SW480 (cell line): ENCODE measurements around the gene CDC37L1.

Experiments used
- DNase-seq: peaks from one replicate; pipeline ENCODE4 v3.0.0-alpha.2; 2016; ENCODE audit warnings: low spot score

Gene CDC37L1

GRCh38 chr9:4668604-4669003, 10.8 kb upstream of the CDC37L1 start:
- DNase-seq = no peak

DNA sequence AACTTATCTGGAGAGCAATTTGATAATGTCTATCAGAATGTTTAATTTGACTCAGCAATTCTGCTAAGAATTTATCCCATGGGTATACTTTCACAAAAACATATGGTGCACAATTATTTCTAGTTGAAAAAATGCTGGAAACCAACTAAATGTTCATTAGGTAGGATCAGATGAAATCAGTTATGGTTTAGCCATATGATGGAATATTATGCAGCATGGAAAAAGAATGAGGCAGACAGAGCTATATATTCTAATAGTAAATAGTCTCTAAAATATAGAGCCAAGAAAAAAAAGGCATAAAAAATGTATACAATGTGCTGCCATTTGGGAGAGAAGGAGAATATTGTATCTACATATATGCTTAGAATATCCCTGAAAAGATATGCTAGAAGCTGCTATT, 9.5 kb upstream of the CDC37L1 start:
- no peak for DNase-seq

- DNase-seq = no peak
Measured at GRCh38 chr9:4670591-4670990, 8.8 kb upstream of the CDC37L1 start.

GRCh38 chr9:4671737-4672136, 7.6 kb upstream of the CDC37L1 start:
- DNase-seq = no peak

- peak; percentile 12 for DNase-seq
Measured at GRCh38 chr9:4674783-4675182, 4.6 kb upstream of the CDC37L1 start.

- DNase-seq = no peak
Measured at GRCh38 chr9:4677392-4677791, 2.0 kb upstream of the CDC37L1 start.

DNA sequence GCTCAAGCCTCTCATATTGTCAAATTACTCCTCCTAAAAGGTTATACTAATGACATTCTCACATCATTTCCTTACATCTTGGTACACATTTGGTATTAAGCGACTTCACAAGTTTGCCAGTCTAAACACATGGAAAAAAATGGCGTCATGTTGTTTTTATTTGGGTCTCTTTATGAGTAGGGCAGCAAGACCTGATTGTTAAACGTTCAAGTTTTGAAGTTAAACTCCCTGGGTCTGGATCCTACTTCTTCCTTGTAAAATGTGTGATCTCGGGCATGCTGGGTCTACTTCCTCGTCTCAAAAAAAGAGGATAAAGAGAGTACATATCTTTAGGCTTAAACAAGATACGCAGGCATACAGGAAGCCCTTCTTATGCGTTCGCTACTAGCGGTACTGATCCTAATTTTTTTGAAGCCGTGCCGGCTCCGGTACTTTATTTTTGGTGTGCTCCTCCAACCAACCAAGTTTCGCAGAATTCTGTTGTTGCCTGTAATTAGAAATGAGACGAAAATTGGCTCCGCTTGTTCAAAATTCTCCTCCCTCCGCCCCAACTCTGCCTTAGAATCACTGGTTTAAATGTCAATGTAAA, 596 bp upstream of the CDC37L1 start:
- DNase-seq = peak; percentile 54

GRCh38 chr9:4680173-4680525, 780 bp downstream of the CDC37L1 start:
- peak; percentile 22 for DNase-seq

DNA sequence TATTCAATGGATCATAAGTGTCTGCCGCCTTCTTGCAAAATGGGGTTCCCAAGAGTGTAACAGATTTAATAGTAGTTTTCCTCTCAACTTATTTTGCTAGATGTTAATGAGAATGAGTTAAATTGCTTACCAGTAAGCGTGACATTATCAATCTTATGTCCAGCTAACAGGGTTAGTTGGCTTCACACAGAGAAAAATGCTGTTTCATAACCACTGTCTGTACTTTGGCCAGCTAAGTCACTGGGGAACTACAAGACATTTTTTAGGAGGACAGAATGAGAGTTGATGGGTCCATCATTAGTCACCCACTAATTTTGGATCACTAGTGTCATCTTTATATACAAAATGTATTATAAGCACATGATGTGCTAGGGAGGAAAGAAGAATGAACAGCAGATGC, 1.4 kb downstream of the CDC37L1 start:
- no peak for DNase-seq

DNA sequence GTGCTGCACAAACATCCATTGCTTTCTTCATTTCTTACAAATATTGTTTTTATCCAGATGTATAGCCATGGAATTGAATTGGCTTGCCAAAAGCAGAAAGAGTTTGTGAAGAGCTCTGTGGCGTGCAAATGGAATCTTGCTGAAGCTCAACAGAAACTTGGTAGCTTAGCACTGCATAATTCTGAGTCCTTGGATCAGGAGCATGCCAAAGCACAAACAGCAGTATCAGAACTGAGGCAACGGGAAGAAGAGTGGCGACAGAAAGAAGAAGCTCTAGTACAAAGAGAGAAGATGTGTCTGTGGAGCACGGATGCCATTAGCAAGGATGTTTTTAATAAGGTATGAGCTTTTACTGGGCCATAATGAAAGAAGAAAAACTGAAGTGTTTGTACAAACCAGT, 5.5 kb downstream of the CDC37L1 start:
- no peak for DNase-seq

DNA sequence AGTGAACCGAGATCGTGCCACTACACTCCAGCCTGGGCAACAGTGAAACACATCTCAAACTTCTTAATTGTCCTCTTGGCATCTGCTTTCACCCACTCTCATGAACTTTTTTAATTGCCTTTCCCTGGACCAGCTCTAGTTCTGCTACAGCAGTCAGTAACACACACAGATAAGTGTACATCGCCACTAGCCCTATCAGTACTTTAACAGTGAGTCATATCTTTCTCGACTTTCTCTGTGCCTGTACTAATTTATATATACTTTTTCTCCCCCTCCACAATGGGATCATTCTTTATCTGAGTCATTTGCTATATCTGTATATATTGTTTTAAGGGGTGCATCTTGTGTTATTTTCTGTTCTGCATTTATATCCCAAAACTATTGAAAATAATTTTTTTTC, 6.7 kb downstream of the CDC37L1 start:
- no peak for DNase-seq

DNA sequence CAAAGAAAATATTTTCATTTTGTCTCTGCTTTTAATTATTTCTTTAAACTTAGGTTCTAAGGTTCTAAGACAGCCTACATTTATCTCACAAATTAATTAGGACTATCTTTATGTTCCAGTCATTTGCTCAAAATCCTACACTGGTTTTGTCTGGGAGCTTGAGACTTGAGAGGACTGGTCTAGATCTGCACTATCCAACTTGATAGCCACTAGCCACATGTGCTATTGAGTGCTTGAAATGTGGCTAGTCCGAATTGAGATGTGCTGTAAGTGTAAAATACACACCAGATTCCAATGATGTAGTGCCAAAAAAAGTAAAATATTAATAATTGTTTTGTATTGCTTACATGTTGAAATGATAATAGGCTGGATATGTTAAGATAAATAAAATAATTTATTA, 7.2 kb downstream of the CDC37L1 start:
- no peak for DNase-seq

GRCh38 chr9:4689021-4689420, 9.7 kb downstream of the CDC37L1 start:
- DNase-seq = no peak

GRCh38 chr9:4689687-4690104, 10.3 kb downstream of the CDC37L1 start:
- no peak for DNase-seq

DNA sequence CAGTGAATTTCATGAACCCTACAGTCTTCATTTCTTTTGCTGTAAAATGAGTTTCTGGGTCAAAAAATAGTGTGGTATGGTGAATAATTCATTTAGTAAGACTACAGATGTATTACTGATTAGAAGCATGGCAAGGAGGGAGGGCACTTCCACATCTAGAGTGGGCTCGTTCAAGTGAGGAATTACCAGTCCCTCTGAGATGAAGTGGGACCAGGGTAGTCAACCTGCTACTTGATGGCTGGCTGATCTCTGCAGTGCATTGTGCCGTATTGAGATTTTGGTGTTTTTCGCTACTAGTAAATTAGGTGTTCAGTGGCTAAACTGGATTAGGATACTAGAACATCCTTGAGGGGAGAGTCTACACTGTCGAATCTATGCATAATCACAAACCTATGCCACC, 10.8 kb downstream of the CDC37L1 start:
- no peak for DNase-seq

DNA sequence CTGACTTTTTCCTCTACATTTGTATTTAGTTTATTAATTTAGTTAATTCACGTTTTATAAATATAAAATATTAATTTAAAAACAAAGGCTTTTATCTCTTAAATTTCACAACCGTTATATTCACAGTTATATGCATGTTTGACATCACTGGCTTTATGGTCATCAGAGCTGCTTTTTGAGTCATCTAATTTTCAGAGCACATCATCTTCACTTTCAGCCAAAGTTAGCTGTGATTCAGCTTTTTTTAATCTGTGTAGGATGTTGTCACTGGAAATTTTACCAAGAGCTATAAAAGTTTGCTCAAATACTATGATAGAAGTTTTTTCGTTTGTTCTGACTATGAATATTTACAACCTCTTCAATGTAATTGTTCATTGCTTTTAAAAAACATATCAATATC, 12.4 kb downstream of the CDC37L1 start:
- no peak for DNase-seq

DNA sequence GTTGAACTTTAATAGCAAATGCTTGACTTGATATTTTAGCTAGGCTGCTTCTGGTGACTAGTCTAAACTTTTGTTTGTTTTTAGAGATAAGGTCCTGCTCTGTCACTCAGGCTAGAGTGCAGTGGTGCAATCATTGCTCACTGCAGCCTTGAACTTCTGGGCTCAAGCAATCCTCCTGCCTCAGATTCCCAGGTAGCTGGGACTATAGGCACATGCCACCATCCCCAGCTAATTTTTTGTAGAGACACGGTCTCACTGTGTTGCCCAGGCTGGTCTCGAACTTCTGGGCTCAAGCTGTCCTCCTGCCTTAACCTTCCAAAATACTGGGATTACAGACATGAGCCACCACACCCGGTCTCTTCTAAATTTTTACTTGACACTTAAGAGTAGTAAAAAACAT, 20.7 kb downstream of the CDC37L1 start:
- DNase-seq = no peak

DNA sequence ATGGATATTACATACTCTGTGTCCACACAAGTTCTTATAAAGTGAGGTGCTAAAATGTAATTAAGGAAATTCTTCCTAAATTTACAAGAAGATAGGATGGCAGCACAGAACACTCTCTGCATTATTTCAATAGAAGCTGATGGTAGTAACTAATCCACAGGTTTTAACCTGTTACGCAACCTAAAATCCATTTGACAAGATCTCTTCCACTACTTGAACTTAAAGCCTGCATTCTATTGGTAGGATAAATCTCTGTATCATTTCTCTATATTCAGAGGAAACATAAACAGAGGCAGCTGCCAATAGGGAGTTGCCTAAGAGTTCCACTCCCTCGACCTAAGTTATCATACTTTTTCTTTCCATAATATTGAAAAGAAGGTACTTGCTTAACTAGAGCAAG, 21.6 kb downstream of the CDC37L1 start:
- DNase-seq = no peak

DNA sequence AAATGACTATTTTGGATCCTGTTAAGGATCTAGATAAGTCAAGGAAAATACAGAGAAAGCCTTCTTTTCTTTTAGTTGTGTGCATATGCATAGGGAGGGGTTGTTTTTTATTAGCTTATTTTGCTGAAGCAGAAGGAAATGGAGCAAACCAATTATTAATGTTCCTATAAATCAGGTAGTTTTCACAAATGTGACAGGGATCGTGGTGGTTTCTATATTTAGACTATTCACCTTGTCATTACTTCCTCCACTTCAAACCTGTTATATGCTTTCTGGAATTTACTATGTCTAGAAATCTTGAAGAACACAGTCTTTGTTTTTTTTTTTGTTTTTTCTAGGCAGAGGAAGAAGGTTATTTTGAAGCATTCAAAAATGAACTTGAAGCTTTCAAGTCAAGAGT, 22.2 kb downstream of the CDC37L1 start:
- DNase-seq = no peak

DNA sequence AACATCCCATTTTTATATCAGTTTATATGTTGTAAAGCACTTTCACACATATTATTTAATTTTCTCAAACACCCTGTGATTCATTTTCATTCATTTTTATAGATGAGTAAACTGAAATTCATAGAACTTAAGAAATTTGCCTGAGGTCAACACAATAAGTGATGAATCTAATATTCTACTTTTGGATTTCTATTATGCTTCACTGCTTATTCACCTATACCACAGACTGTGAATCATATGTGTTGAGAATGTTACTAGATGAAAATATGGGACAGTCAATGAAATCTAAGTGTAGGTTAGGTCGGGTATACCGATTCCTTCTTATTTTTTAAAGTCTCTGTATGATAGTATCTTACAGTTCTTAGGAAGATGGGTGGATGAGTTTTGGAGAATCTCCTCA, 24.8 kb downstream of the CDC37L1 start:
- no peak for DNase-seq

- DNase-seq = no peak
Measured at GRCh38 chr9:4706021-4706420, 26.7 kb downstream of the CDC37L1 start.

DNA sequence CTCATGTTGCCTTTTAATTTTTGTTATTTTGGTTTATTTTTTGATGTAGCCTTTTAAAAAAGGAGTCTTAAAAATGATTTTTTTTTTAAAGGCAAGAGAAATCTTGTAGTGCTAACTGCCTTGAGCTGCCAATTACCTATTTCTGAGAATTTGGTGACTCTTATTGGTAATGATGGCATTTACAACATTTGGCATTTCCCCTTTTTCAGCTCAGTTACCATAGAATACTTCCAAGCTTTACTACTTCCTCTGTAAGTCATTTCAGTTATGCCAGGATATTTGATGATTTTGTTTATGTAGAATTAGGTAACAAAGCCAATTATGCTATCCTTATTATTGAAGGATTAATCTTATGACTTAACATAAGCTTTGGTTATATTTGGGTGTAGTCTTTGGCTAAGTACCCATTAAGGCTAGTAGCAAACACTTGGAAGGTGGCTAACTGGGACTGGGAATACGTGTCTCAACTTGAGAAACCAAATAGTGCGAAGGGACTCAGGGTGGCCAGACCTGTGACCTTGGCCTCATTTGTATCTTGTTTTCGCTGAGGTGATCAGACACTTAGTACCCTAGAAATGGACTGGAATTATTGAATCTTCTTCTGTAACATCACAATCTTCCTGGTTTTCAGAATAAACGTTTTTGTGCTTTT, 27.7 kb downstream of the CDC37L1 start:
- no peak for DNase-seq

GRCh38 chr9:4709380-4709779, 30.0 kb downstream of the CDC37L1 start:
- no peak for DNase-seq

DNA sequence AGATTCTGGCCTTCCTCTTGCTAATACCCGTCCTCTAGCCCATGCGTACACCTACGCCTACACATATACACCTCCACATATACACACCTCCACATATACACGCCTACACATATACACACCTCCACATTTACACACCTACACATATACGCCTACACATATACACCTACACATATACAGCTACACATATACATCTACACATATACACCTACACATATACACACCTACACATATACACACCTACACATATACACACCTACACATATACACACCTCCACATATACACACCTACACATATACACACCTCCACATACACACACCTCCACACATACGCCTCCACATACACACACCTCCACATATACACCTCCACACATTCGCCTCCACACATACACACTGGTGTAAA, 34.5 kb downstream of the CDC37L1 start:
- no peak for DNase-seq
